UCSD-AML1 (cell line): ENCODE data around the gene RTF1.
A peak's percentile ranks its signal among the peaks of the same experiment; 100 is the strongest.
"Not testable (repeated sequence)": the region's sequence is repeated elsewhere in the genome, so short reads cannot be mapped to it uniquely, and the experiment has no call there.

Experiments
- DNase-seq: peaks from one replicate; lab custom pipeline; 2025; ENCODE audit not compliant: unreplicated experiment; lab: John Stamatoyannopoulos, UW

The RTF1 gene

GRCh38 chr15:41416742-41417417 lies at the start of gene RTF1:
Gene RTF1, plus strand, starts transcription at chr15:41417095. Its CDS starts 21 bp downstream, at chr15:41417116.
- DNase-seq: peak; percentile 96

DNA sequence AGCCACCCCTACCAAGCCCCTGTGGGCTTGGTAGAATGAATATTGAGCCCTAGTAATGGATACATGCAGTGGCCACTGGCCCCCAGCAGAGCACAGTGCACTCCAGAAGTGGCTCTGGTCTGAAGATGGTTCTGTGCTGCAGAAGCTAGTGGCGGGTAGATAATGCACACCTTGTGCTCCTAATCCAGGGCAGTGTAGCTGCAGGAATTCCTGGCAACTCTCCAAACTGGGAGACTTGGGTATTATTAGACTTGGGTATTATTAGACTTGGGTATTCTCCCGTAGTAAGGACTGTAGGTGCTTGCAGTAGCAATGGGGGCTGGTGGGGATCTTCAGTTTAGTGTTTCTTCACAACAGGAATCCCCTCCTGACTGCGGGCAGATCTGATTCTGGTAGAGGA lies 49.5 kb upstream of the RTF1 start:
- no peak for DNase-seq

DNA sequence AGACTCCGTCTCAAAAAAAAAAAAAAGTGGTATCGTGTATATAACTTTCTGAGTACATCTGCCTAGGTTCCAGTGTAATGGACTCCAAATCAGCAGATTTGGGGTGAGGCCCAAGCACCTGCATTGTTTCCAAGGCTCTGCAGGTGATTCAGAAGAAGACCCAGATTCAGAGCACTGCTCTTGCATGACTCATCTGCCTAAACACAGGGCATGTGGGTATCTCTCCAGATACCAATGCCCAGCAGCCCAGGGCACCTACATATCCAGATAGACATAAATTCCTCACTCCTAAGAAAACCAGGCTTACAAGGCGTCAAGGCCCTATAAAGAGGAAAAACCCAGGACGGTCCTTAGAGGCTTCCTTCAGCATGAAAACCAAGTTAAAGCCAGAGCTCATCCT lies 38.9 kb upstream of the RTF1 start:
- no peak for DNase-seq

- DNase-seq: not testable (repeated sequence)
Measured at GRCh38 chr15:41383974-41384749, 32.7 kb upstream of the RTF1 start.

- no peak for DNase-seq
Measured at GRCh38 chr15:41387646-41388045, 29.2 kb upstream of the RTF1 start.

GRCh38 chr15:41392659-41393058 lies 24.2 kb upstream of the RTF1 start:
- DNase-seq: no peak

DNA sequence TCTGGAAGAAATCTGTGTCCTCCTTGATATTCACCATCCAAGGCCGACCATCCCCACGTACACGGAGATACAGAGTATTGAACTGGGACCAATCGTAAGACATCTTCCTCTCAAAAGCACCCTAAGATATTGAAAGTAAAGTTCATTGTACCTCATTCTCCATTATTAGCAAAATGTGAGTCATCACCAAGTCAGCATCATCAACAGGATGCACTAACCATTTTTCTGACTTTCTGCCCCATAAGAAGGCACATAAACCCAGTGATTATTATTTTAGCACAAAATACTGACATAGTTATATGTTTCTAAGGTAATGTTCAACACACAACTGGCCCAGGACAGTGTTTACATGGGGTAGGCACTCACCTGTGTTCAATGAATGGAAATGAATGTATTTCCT lies 22.0 kb upstream of the RTF1 start:
- no peak for DNase-seq

DNA sequence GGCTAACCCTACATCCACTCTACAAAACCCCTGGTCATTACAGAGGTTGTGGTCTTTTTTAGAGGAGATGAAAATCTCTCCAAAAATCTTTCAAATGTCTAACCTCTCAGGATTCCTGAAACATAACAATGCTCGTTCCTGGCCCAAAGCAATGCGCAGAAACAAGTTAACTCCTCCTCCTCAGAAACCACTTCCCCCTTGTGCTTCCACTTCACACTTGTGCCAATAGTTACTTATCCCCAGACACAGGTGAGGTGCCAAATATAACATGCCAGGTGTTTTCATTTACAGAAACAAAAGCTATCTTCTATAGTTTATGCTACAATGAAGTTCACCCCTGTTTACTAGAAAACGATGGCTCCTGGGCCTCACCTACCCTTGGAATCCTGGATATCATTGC lies 20.8 kb upstream of the RTF1 start:
- no peak for DNase-seq

DNA sequence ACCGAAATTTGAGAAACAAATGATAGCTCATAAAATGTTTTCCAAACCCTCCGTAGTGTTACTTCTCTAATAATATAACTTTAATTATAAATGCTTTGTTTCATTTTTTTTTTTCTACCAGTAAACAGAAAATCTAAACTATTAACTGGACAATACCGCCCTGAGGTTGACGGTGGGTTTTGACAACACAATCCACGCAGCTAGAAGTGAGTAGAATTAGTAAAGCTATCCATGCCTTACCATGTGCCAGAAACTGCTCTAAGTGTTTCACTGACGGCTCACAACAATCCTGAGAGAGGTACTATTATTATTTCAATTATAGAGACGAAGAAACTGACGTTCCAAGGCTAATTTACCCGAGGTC lies 15.0 kb upstream of the RTF1 start:
- DNase-seq: no peak

GRCh38 chr15:41407341-41407740 lies 9.6 kb upstream of the RTF1 start:
- DNase-seq: no peak

GRCh38 chr15:41408234-41408641 lies 8.7 kb upstream of the RTF1 start:
- DNase-seq: no peak

DNA sequence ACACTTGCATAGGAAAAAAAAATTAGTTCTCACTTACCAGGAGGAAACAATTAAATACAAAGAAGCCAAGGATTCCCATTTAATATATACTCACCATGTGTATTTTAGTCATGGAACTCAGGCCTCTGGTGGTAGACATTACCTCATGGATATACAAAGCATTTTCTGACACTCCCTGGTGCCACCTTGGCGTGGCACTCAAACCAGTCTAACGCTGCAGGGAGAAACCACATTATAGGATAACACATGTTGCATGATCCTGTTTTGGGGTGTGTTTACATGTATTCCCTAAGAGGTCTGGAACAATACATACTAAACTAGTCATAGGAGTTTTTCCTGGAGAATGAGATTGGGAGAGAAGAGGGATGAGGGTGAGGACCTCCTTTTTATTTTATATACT lies 5.9 kb upstream of the RTF1 start:
- no peak for DNase-seq

GRCh38 chr15:41411441-41411840 lies 5.5 kb upstream of the RTF1 start:
- no peak for DNase-seq

GRCh38 chr15:41416128-41416741 lies 660 bp upstream of the RTF1 start:
- no peak for DNase-seq

- DNase-seq: peak; percentile 66
Measured at GRCh38 chr15:41417418-41418195, 712 bp downstream of the RTF1 start.

- no peak for DNase-seq
Measured at GRCh38 chr15:41423979-41424659, 7.2 kb downstream of the RTF1 start.

- DNase-seq: no peak
Measured at GRCh38 chr15:41424809-41425208, 7.9 kb downstream of the RTF1 start.

DNA sequence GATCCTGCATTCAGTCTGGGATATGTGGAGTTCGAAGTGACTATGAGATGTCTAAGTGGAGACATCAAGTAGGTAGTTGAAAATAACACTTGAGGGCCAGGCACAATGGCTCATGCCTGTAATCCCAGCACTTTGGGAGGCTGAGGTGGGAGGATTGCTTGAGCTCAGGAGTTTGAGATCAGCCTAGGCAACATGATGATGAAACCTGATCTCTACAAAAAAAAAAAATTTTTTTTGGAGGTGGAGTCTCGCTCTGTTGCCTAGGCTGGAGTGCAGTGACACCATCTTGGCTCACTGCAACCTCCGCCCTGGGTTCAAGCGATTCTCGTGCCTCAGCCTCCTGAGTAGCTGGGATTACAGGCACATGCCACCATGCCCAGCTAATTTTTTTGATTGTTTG lies 9.0 kb downstream of the RTF1 start:
- not testable (repeated sequence) for DNase-seq

DNA sequence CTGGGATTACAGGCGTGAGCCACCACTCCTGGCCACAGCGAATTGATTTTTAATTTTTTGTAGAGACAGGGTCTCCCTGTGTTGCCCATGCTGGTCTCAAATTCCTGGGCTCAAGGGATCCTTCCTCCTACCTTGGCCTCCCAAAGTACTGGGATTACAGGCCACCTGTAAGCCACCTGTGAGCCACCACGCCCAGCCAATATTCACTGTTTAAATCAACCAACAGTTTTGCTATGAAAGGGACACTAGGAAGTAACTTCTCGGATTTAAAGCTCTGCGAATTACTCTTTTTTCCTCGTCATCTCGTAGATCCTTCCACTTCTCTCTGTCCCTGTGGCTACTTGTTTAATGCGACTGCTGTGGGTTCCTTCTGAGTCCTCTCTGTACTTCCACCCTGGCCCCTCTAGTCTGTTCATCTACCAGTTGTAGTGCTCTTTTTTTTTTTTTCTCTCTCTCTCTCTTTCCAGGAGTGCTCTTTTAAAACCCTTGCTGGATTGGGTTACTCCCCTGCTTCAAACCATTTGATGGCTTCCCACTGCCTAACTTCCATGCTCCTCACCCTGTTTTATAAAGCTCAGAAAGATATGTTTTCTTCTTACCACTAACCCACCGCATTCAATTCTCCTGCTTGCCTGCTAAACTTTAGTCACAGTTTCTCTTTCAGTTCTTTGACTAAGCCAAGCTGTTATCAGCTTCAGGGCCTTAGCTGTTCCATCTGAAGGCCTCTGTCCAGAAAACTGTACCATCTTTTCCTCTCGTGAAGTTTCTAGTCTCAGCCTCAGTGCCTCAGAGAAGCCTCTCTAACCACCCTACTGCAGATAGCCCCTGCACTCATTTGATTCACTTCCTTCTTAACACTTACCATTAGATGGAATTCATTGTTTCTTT lies 12.4 kb downstream of the RTF1 start:
- no peak for DNase-seq
